ENCODE results near the gene CYP4F11. TPM values are rescaled to one million over a fixed set of nuclear protein-coding genes. Genes with fewer than 3 reads are reported as not detected.
A peak's percentile ranks its signal among the peaks of the same experiment; 100 is the strongest.

Gene CYP4F11
- total and polyA plus RNA-seq, 2 of the 4 experiments (the other 2 are of a cell fraction), result not detected

DNA sequence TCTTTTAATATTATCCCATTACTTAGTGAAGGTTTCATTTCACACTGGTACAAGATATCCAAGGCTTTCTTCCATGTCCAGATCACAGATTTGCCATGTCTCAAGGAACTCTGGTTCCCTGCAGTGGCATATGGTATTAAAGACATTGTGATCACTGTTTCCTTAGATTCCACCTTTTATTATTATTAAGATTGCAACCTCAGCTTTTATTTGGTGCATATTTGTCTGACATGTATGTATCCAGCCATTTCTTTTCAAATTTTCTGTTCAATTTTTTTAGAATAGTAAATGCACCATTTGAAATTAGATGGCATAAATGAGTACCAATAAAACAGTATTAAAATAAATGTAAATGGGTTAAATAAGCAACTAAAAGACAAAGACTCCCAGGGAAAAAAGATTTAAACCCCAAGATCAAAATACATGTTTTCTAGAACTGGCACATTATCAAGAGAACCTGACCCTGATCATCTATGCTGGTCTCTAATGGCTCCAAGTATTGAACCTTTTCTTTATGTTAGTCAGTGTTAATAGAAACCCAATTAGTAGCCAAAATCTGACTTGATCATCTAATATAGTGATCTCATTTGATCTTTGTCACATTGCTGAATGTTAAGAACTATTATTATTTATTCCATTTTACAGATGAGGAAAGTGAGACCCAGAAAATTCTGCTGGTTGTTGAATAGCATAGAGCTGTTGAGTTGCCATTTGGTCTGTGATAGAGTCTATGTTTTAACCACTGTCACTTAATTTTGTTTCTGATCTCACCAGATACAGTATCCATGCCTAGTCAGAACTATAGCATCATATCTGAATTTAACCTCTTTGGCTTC is 14.1 kb upstream of the CYP4F11 start, which contains the start of gene OR10H4:
OR10H4 (plus strand) TSS at position 786 of the 836 bp plus-strand sequence; CDS start at position 786, 0 bp downstream.
- Histone ChIP-seq H4K8ac (ENCODE audit: low read depth in 2 of 2, low read length in 2 of 2) (no peak within 1 kb of the TSS), H3K9me3 (ENCODE audit: control insufficient read depth, insufficient read depth, low read length) (peaks cover 7% of the 10 kb centered on the region), H2BK120ac (ENCODE audit: low read depth, low read length) (no peak within 1 kb of the TSS), H3K79me1 (ENCODE audit: low read depth in 1 of 2, low read length in 2 of 2) (no peaks in the 10 kb centered on the region), H3K14ac (replicated peaks; ENCODE audit: low read depth, low read length) (no peak within 1 kb of the TSS), H3K56ac (ENCODE audit: extremely low read depth, insufficient read depth, low read length) (no peak within 1 kb of the TSS), H3K27me3 (ENCODE audit: control insufficient read depth, insufficient read depth, low read length) (no peaks in the 10 kb centered on the region), H3K4me3 (ENCODE audit: insufficient read depth, low read depth, low read length) (no peak within 1 kb of the TSS), H4K20me1 (ENCODE audit: insufficient read depth, low read length) (no peaks in the 10 kb centered on the region), H3K4ac (ENCODE audit: low read depth, low read length) (no peak within 1 kb of the TSS), H3K27ac (ENCODE audit: insufficient read depth, low read length) (no peak within 1 kb of the TSS), H3K23ac (ENCODE audit: low read depth, low read length) (no peak within 1 kb of the TSS), H2AK9ac (replicated peaks; ENCODE audit: low read depth, low read length, poor library complexity) (no peak within 1 kb of the TSS), H4K5ac (ENCODE audit: low read depth, low read length) (no peak within 1 kb of the TSS), H2BK5ac (ENCODE audit: low read depth, low read length, poor library complexity, severe bottlenecking) (no peak within 1 kb of the TSS), H2AFZ (replicated peaks; ENCODE audit: low read length, poor library complexity) (no peak within 1 kb of the TSS), H3K4me2 (ENCODE audit: low read depth, low read length) (no peak within 1 kb of the TSS), H2BK20ac (ENCODE audit: low read depth, low read length) (no peak within 1 kb of the TSS), H2BK15ac (ENCODE audit: low read depth, low read length) (no peak within 1 kb of the TSS), H3K4me1 (ENCODE audit: control insufficient read depth, insufficient read depth, low read length) (no peaks in the 10 kb centered on the region), H2AK5ac (ENCODE audit: low read depth, low read length) (no peak within 1 kb of the TSS), H3K18ac (ENCODE audit: low read depth, low read length) (no peak within 1 kb of the TSS), H3K9me1 (ENCODE audit: insufficient read depth, low read length) (no peaks in the 10 kb centered on the region), H3K36me3 (ENCODE audit: control insufficient read depth, insufficient read depth, low read length) (no peaks in the 10 kb centered on the region), H3K9ac (ENCODE audit: low read depth, low read length) (no peak within 1 kb of the TSS), H4K91ac (ENCODE audit: insufficient read depth, low read depth, low read length) (no peak within 1 kb of the TSS)
- BruUV-seq (replicated peaks), result no TSS peak
- in situ Hi-C loops (cut with MboI; ENCODE audit: low sequenced_read_pairs), result no loop called here
- ATAC-seq (ENCODE audit: low read depth), result no peak
- CTCF ChIA-PET, result no interaction called here
- DNase-seq, result no peak
- peak; percentile 37; the same call in 1 of the 2 replicates for TF ChIP-seq MAFK (IDR thresholded peaks at IDR 0.05; ENCODE audit: low read depth, low read length)
- TF ChIP-seq, protein P1, sequence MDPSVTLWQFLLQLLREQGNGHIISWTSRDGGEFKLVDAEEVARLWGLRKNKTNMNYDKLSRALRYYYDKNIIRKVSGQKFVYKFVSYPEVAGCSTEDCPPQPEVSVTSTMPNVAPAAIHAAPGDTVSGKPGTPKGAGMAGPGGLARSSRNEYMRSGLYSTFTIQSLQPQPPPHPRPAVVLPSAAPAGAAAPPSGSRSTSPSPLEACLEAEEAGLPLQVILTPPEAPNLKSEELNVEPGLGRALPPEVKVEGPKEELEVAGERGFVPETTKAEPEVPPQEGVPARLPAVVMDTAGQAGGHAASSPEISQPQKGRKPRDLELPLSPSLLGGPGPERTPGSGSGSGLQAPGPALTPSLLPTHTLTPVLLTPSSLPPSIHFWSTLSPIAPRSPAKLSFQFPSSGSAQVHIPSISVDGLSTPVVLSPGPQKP (IDR thresholded peaks at IDR 0.05; ENCODE audit: borderline replicate concordance, low read depth, low read length), result no peak
- intact Hi-C loops (cut with micrococcal nuclease), result no loop called here
- dilution Hi-C loops (cut with HindIII; ENCODE audit: low sequenced_read_pairs, unreplicated experiment), result no loop called here
- POLR2A ChIA-PET (ENCODE audit: unreplicated experiment), result no interaction called here

Data from IMR-90 (cell line).